ENCODE measurements around the gene STAT5B.

DNA sequence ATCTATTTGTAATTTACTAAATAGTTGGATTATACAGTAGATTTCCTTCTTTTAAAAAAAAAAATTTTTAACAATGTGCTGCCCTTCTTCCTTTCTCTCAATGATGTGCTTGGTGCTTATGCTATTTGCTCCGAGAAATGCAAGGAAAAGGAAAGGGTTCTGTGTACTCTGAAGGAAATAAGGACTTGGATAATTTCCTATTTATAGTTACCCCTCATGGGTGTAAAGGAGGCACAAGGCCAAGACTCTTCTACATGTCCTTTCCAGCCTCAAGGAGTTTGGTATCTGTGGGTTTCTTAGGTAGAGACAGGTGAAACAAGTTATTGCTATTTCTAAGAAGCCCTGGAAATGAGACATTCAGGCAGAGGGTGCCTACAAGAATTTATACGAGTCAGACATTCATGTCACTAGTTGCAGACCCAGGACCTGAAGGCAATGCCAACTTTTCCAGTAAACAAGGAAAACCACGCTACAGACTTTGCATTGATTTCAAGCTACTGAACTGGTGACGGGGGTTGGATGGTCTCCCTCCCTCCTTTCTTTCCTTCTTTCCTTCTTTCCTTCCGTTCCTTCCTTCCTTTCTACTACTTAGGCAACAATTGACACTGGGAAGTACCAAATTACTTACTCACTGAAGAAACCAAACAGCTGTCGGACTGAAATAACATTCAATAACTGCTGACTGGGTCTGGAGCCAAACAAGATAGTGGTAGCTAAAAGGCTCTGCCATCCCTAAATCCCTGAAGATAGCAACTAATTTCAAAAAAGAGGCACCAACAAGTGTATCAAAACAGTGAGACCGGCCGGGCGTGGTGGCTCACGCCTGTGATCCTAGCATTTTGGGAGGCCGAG lies 48.1 kb downstream of the STAT5B start:
- TF ChIP-seq, protein P1, sequence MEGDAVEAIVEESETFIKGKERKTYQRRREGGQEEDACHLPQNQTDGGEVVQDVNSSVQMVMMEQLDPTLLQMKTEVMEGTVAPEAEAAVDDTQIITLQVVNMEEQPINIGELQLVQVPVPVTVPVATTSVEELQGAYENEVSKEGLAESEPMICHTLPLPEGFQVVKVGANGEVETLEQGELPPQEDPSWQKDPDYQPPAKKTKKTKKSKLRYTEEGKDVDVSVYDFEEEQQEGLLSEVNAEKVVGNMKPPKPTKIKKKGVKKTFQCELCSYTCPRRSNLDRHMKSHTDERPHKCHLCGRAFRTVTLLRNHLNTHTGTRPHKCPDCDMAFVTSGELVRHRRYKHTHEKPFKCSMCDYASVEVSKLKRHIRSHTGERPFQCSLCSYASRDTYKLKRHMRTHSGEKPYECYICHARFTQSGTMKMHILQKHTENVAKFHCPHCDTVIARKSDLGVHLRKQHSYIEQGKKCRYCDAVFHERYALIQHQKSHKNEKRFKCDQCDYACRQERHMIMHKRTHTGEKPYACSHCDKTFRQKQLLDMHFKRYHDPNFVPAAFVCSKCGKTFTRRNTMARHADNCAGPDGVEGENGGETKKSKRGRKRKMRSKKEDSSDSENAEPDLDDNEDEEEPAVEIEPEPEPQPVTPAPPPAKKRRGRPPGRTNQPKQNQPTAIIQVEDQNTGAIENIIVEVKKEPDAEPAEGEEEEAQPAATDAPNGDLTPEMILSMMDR (IDR thresholded peaks at IDR 0.05) = no peak
- TF ChIP-seq MXD4 (CRISPR knock-in tag; IDR thresholded peaks at IDR 0.05; ENCODE audit: borderline replicate concordance) (no peak), IRF2 (CRISPR knock-in tag; IDR thresholded peaks at IDR 0.05; ENCODE audit: borderline replicate concordance, low read depth) (no peak), KAT7 (CRISPR knock-in tag; IDR thresholded peaks at IDR 0.05; ENCODE audit: borderline replicate concordance) (no peak), PRRX2 (CRISPR knock-in tag; IDR thresholded peaks at IDR 0.05) (no peak), MLX (CRISPR knock-in tag; IDR thresholded peaks at IDR 0.05) (no peak), E2F1 (CRISPR knock-in tag; IDR thresholded peaks at IDR 0.05) (no peak), CREB1 (CRISPR knock-in tag; IDR thresholded peaks at IDR 0.05) (no peak), CBFB (CRISPR knock-in tag; IDR thresholded peaks at IDR 0.05; ENCODE audit: low read depth) (no peak)
- TF ChIP-seq, protein P2, sequence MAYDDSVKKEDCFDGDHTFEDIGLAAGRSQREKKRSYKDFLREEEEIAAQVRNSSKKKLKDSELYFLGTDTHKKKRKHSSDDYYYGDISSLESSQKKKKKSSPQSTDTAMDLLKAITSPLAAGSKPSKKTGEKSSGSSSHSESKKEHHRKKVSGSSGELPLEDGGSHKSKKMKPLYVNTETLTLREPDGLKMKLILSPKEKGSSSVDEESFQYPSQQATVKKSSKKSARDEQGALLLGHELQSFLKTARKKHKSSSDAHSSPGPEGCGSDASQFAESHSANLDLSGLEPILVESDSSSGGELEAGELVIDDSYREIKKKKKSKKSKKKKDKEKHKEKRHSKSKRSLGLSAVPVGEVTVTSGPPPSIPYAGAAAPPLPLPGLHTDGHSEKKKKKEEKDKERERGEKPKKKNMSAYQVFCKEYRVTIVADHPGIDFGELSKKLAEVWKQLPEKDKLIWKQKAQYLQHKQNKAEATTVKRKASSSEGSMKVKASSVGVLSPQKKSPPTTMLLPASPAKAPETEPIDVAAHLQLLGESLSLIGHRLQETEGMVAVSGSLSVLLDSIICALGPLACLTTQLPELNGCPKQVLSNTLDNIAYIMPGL (CRISPR knock-in tag; IDR thresholded peaks at IDR 0.05) = no peak
